IPS DF 6.9 (cell line): Measurements from ENCODE around the gene EID2.

Experiments
- DNase-seq: peaks from one replicate; pipeline ENCODE4 v3.0.0-alpha.2; 2013; ENCODE audit warnings: low read depth, low spot score
- H3K27ac ChIP-seq: one replicate; pipeline ENCODE4 v1.5.1; 2013; ENCODE audit warnings: low read length, control low read depth
- H3K27me3 ChIP-seq: 2 replicates; pipeline ENCODE4 v1.6.1; 2013; ENCODE audit warnings: mild to moderate bottlenecking, low read length; ENCODE audit not compliant: control insufficient read depth, insufficient read depth
- H3K36me3 ChIP-seq: 2 replicates; pipeline ENCODE4 v1.6.1; 2013; ENCODE audit warnings: low read length; ENCODE audit not compliant: control insufficient read depth, insufficient read depth
- H3K4me1 ChIP-seq: 2 replicates; pipeline ENCODE4 v1.6.1; 2013; ENCODE audit warnings: low read length; ENCODE audit not compliant: control insufficient read depth, insufficient read depth
- H3K4me3 ChIP-seq: 2 replicates; pipeline ENCODE4 v1.5.1; 2013; ENCODE audit warnings: mild to moderate bottlenecking, low read length
- H3K9me3 ChIP-seq: 2 replicates; pipeline ENCODE4 v1.6.1; 2013; ENCODE audit warnings: low read length, inconsistent platforms; ENCODE audit not compliant: control insufficient read depth, insufficient read depth
- WGBS: extraction: QIAGEN DNeasy Blood & Tissue Kit; methylation state at CpG from one replicate; pipeline ENCODE4 v1.1.7; 2013; ENCODE audit warnings: mixed read lengths, missing lambda C conversion rate; ENCODE audit not compliant: insufficient read length, insufficient coverage; 5-methylcytosine and 5-hydroxymethylcytosine counted together

The EID2 gene

DNA sequence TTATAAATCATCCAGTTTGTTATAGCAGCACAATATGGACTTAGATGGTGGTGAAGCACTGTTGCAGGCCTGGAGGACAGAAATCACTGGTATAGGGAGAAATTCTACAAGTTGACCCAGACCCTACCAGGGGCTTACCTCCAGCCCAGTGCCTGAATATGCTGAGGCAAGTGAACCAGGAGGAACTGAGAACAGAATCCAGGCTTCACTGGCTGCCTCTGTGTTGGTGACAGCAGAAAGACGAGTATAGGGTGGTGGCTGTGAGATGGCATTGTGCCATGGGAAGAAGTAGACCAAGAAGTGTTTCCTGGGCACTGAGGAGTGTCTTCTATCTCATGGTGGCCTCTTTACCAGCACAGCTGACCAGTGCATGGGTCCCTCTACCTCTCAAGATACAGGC lies 15.9 kb upstream of the EID2 start:
- H3K4me3 ChIP-seq: no peak overlapping the region
- no peaks in the 10 kb centered on the region for H3K4me1 ChIP-seq
- no peaks in the 10 kb centered on the region for H3K27me3 ChIP-seq
- no peaks in the 10 kb centered on the region for H3K36me3 ChIP-seq
- H3K9me3 ChIP-seq: no peaks in the 10 kb centered on the region
- H3K27ac ChIP-seq: no peak overlapping the region
- no CpG with 5 or more reads among the region's 1 CpG for WGBS
- DNase-seq: no peak

DNA sequence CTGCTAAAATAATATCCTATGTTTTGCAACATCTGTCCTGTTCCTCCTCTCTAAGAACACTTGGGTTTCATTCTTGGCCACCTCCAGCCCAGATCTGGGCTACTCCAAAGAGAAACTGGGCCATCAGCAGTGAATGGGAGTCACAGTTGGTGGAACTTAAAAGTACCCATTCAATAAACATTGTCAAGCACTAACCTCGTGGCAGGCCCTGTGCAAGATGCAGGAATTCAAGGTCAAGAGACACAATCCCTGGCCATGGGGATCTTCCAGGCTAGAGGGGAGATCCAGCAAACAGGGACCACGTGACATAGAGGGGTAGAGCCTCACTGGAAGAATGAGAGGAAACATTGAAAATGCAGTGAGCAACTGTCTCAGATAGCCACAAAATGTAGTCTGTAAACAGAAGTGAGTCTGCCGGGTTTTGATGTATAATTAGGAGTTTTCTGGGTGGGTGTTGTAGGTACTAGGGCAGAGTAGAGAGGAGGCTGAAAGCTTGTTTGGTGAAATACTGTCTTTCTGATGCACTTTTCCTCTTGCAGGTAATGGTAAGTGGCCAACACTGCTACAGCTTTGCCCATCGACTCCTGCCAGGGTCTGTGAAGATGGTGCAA lies 14.8 kb upstream of the EID2 start:
- DNase-seq: no peak
- H3K27ac ChIP-seq: no peak overlapping the region
- H3K4me3 ChIP-seq: no peak overlapping the region
- WGBS: no CpG with 5 or more reads among the region's 4 CpGs
- H3K36me3 ChIP-seq: no peaks in the 10 kb centered on the region
- no peaks in the 10 kb centered on the region for H3K9me3 ChIP-seq
- H3K27me3 ChIP-seq: no peaks in the 10 kb centered on the region
- H3K4me1 ChIP-seq: no peaks in the 10 kb centered on the region

DNA sequence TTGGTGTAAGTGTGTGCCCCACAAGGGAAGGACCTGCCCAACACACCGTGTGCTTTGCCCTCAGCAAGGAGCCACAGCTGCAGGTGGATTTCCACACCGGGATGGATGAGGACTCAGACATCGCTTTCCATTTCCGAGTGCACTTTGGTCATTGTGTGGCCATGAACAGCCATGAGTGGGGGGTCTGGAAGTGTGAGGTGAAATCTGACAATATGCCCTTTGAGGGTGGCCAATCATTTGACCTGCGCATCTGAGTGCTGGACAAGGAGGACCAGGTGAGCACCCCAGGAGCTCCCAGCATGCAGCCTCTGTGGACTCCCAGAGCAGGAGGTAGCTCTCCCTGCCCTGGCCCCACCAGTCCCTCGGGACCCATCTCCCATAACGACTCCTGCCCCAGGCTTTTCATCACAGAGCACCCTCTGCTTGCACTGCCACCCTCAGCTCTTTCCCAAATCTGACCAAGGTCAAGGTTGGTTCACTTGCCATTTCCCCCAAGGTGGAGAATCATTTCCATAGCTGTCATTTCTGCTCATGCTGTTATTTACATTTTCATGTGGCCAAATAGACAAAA lies 13.2 kb upstream of the EID2 start:
- H3K27ac ChIP-seq: no peak overlapping the region
- no peaks in the 10 kb centered on the region for H3K9me3 ChIP-seq
- no peaks in the 10 kb centered on the region for H3K36me3 ChIP-seq
- DNase-seq: no peak
- no CpG with 5 or more reads among the region's 7 CpGs for WGBS
- no peaks in the 10 kb centered on the region for H3K4me1 ChIP-seq
- no peaks in the 10 kb centered on the region for H3K27me3 ChIP-seq
- H3K4me3 ChIP-seq: no peak overlapping the region

GRCh38 chr19:39550197-39550596 lies 10.2 kb upstream of the EID2 start:
- no peaks in the 10 kb centered on the region for H3K4me1 ChIP-seq
- no peaks in the 10 kb centered on the region for H3K9me3 ChIP-seq
- no peaks in the 10 kb centered on the region for H3K27me3 ChIP-seq
- no peak overlapping the region for H3K27ac ChIP-seq
- no CpG with 5 or more reads among the region's 5 CpGs for WGBS
- H3K36me3 ChIP-seq: no peaks in the 10 kb centered on the region
- DNase-seq: no peak
- no peak overlapping the region for H3K4me3 ChIP-seq

- no peaks in the 10 kb centered on the region for H3K36me3 ChIP-seq
- no CpG with 5 or more reads among the region's 8 CpGs for WGBS
- DNase-seq: no peak
- H3K27me3 ChIP-seq: no peaks in the 10 kb centered on the region
- no peak overlapping the region for H3K4me3 ChIP-seq
- no peaks in the 10 kb centered on the region for H3K9me3 ChIP-seq
- H3K27ac ChIP-seq: no peak overlapping the region
- peaks cover 2% of the 10 kb centered on the region; the same call in 1 of the 2 replicates for H3K4me1 ChIP-seq
These were observed 6.6 kb upstream of the EID2 start for GRCh38 chr19:39546599-39546998.

- WGBS: no CpG with 5 or more reads among the region's 1 CpG
These were observed 5.0 kb upstream of the EID2 start for GRCh38 chr19:39544911-39545310.

GRCh38 chr19:39544226-39544903 lies 4.4 kb upstream of the EID2 start:
- H3K4me1 ChIP-seq: peaks cover 2% of the 10 kb centered on the region; the same call in 1 of the 2 replicates
- no peak overlapping the region for H3K27ac ChIP-seq
- no peaks in the 10 kb centered on the region for H3K9me3 ChIP-seq
- DNase-seq: no peak
- H3K36me3 ChIP-seq: no peaks in the 10 kb centered on the region
- no CpG with 5 or more reads among the region's 7 CpGs for WGBS
- no peak overlapping the region for H3K4me3 ChIP-seq
- no peaks in the 10 kb centered on the region for H3K27me3 ChIP-seq

More at GRCh38 chr19:39544911-39545310, 5.0 kb upstream of the EID2 start:
- H3K9me3 ChIP-seq: no peaks in the 10 kb centered on the region
- H3K4me1 ChIP-seq: peaks cover 2% of the 10 kb centered on the region; the same call in 1 of the 2 replicates
- H3K4me3 ChIP-seq: no peak overlapping the region
- H3K36me3 ChIP-seq: no peaks in the 10 kb centered on the region
- no peaks in the 10 kb centered on the region for H3K27me3 ChIP-seq
- DNase-seq: no peak
- H3K27ac ChIP-seq: no peak overlapping the region

- Histone ChIP-seq H3K27me3 (no peaks in the 10 kb centered on the region), H3K4me3 (no peak overlapping the region), H3K9me3 (no peaks in the 10 kb centered on the region), H3K4me1 (peaks cover 2% of the 10 kb centered on the region; the same call in 1 of the 2 replicates), H3K36me3 (no peaks in the 10 kb centered on the region), H3K27ac (no peak overlapping the region)
- WGBS: no CpG with 5 or more reads among the region's 3 CpGs
- no peak for DNase-seq
These were observed 3.5 kb upstream of the EID2 start for GRCh38 chr19:39543477-39543857.

GRCh38 chr19:39542206-39542605 lies 2.2 kb upstream of the EID2 start:
- no peak for DNase-seq
- H3K9me3 ChIP-seq: no peaks in the 10 kb centered on the region
- no peaks in the 10 kb centered on the region for H3K36me3 ChIP-seq
- no peak overlapping the region for H3K27ac ChIP-seq
- no CpG with 5 or more reads among the region's 2 CpGs for WGBS
- H3K4me1 ChIP-seq: peaks cover 2% of the 10 kb centered on the region; the same call in 1 of the 2 replicates
- H3K4me3 ChIP-seq: no peak overlapping the region
- no peaks in the 10 kb centered on the region for H3K27me3 ChIP-seq

DNA sequence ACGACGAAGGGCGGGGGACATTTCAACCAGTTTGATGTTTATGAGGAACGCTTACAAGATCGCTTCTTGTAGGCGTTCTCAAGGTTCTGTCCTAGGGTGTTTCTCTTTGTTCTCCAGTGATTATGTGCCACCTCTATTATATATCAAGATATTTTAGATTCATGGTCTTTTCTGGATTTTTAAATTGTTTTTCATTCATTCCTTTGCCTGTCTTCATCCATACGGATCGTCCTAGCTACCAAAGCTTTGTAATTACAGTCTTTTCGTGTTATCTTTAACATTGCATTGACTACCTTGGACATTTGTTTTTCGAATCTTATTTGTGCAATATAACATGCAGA lies 342 bp upstream of the EID2 start:
- peak overlapping the region; percentile 99; the same call in 1 of the 2 replicates for H3K4me3 ChIP-seq
- H3K27ac ChIP-seq: no peak overlapping the region
- no peaks in the 10 kb centered on the region for H3K27me3 ChIP-seq
- H3K36me3 ChIP-seq: no peaks in the 10 kb centered on the region
- WGBS: no CpG with 5 or more reads among the region's 10 CpGs
- H3K4me1 ChIP-seq: peaks cover 2% of the 10 kb centered on the region; the same call in 1 of the 2 replicates
- DNase-seq: no peak
- H3K9me3 ChIP-seq: no peaks in the 10 kb centered on the region
